K562 (cell line): ENCODE results near the gene NUP62. TPM values are rescaled to one million over a fixed set of nuclear protein-coding genes. Genes with fewer than 3 reads are reported as not detected.

Experiments
- DEAF1 ChIP-seq: fragments of 450-650 bp; formaldehyde crosslinking; IDR thresholded peaks from 2 replicates; pipeline ENCODE4 v1.4.0; 2020; ENCODE audit warnings: mild to moderate bottlenecking, moderate library complexity
- FOXO4 ChIP-seq: fragments of 450-650 bp; formaldehyde crosslinking; IDR thresholded peaks from 2 replicates; pipeline ENCODE4 v1.4.0; 2020; ENCODE audit warnings: mild to moderate bottlenecking, moderate library complexity
- HCFC1 ChIP-seq: IDR thresholded peaks from 2 replicates; pipeline ENCODE4 v1.6.1; 2012; ENCODE audit warnings: low read depth, low read length, improper control_type of control experiment
- KAT7 ChIP-seq: sonication (generic); formaldehyde crosslinking; IDR thresholded peaks from 2 replicates; pipeline ENCODE4 v1.8.0; 2022; ENCODE audit warnings: missing genetic modification reagents, mild to moderate bottlenecking, borderline replicate concordance
- KLF10 ChIP-seq: fragments of 250-450 bp; sonication (Bioruptor Pico); IDR thresholded peaks from 2 replicates; pipeline ENCODE4 v1.6.1; 2021; ENCODE audit warnings: matching md5 sums
- KLF6 ChIP-seq: fragments of 250-450 bp; sonication (Bioruptor Pico); IDR thresholded peaks from 2 replicates; pipeline ENCODE4 v1.4.0; 2020; ENCODE audit warnings: mild to moderate bottlenecking, moderate library complexity, borderline replicate concordance
- NFE2 ChIP-seq: IDR thresholded peaks from 2 replicates; pipeline ENCODE4 v1.6.1; 2014; ENCODE audit warnings: antibody characterized with exemption, low read depth
- PML ChIP-seq: IDR thresholded peaks from 2 replicates; pipeline ENCODE4 v1.6.1; 2012; ENCODE audit warnings: low read length, inconsistent platforms
- RFX1 ChIP-seq: fragments of 450-650 bp; IDR thresholded peaks from 2 replicates; pipeline ENCODE4 v1.6.1; 2016; ENCODE audit warnings: mild to moderate bottlenecking, moderate library complexity
- ZNF316 ChIP-seq: fragments of 450-650 bp; IDR thresholded peaks from 2 replicates; pipeline ENCODE4 v1.6.1; 2016
- ZNF431 ChIP-seq: sonication (generic); formaldehyde crosslinking; IDR thresholded peaks from 2 replicates; pipeline ENCODE4 v1.8.0; 2022; ENCODE audit warnings: mild to moderate bottlenecking, missing genetic modification reagents
- ZNF518B ChIP-seq: fragments of 250-450 bp; sonication (Bioruptor Pico); IDR thresholded peaks from 2 replicates; pipeline ENCODE4 v1.5.0; 2021; ENCODE audit warnings: mild to moderate bottlenecking, moderate library complexity
- polyA plus RNA-seq, 8 experiments: library from polyadenylated mRNA; depleted of rRNA in 4 of 8; stranded (reverse) in 5 of 8; unstranded in 3 of 8; fragments of >200 nt; fragmentation: Nextera tagmentation in 2 of 8; fragmentation: Illumina TruSeq in 1 of 8; extraction: Ambion mirVana in 2 of 8; extraction: Trizol in 1 of 8; gene quantifications; 2 replicates each; pipeline versions ENCODE4 v1.2.1 to v1.2.3, GENCODE V29; 2011 to 2014; ENCODE audit warnings: inconsistent platforms in 1 of 8, missing spikeins in 1 of 8
- total RNA-seq, 7 experiments: library from RNA; depleted of rRNA in 6 of 7; stranded (reverse); fragments of >200 nt in 6 of 7; fragmentation: Illumina TruSeq in 2 of 7; extraction: Trizol in 2 of 7; gene quantifications; 2 replicates each; pipeline versions ENCODE4 v1.2.1 to v1.2.3, GENCODE V29; 2011 to 2021; ENCODE audit warnings: low replicate concordance in 1 of 7

The NUP62 gene
- total and polyA plus RNA-seq, 9 of the 15 experiments (the other 6 are each of a cell fraction or from before 2014, with no cell fraction given): 16.9 to 109 (median 66.0) TPM

GRCh38 chr19:49889687-49890348, 39.5 kb downstream of the NUP62 start (continued):
- no peak for TF ChIP-seq DEAF1 (CRISPR knock-in tag)
- peak; percentile 44; the same call in 1 of the 2 replicates for TF ChIP-seq KLF6 (CRISPR knock-in tag)
- no peak for TF ChIP-seq ZNF518B (CRISPR knock-in tag)
- TF ChIP-seq FOXO4: no peak
- TF ChIP-seq KAT7 (CRISPR knock-in tag): peak; percentile 99
- no peak for TF ChIP-seq KLF10
- TF ChIP-seq NFE2: peak; percentile 44; the same call in 1 of the 2 replicates
- peak; percentile 97 for TF ChIP-seq ZNF431 (CRISPR knock-in tag)
- TF ChIP-seq PML: no peak
- TF ChIP-seq ZNF316: no peak
- TF ChIP-seq HCFC1: peak; percentile 68
- TF ChIP-seq RFX1: no peak
